ENCODE results near the gene GALNT10.
"Not testable (repeated sequence)": the region's sequence is repeated elsewhere in the genome, so short reads cannot be mapped to it uniquely, and the experiment has no call there.

GALNT10 gene

DNA sequence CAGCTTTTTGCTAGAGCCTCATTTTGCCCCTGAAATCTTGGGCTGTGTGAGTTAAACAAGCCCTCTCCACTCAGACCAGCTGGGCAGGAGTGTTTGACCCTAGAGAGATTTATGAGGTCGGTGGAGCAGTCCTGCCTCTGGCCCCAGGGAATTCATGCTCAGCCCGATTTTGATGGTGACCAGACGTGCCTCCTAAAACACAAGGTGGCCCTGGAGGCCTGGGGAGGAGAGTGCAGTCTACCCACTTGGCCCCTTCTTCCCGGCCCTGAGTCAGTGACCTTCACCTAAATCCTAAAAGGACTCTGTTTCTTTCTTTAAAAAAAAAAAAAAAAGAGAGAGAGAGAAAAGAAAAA lies 168.7 kb downstream of the GALNT10 start:
- no peak for DNase-seq

DNA sequence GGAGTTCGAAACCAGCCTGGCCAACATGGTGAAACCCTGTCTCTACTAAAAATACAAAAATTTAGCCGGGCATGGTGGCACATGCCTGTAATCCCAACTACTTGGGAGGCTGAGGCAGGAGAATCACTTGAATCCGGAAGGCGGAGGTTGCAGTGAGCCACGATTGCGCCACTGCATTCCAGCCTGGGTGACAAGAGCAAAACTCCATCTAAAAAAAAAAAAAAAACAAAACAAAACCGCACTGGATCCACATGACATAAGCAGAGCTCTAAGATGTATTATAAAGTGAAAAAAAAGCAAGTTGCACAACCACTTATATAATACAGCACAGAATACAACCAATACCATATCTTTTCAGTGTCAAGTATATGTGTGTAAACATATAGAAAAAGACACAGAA lies 169.7 kb downstream of the GALNT10 start:
- DNase-seq, result not testable (repeated sequence)

DNA sequence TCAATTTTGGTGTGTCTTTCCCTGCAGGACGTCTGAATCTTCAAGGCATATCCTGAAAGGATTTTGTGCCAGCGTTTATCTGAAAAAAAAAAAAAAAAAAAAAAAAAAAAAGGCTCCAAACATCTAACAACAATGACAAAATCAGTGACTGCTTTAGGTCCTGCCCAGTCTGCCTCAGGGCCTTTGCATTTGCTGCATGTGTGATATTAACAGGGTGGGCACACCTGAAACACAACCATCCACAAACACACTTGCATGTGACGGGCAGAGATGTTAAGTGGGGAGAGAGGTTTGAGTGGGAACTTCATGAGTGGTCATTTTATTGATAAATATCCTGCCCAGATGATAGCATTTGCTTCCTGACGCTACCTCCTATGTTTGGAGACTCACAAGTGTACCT lies 172.9 kb downstream of the GALNT10 start:
- DNase-seq, result no peak

DNA sequence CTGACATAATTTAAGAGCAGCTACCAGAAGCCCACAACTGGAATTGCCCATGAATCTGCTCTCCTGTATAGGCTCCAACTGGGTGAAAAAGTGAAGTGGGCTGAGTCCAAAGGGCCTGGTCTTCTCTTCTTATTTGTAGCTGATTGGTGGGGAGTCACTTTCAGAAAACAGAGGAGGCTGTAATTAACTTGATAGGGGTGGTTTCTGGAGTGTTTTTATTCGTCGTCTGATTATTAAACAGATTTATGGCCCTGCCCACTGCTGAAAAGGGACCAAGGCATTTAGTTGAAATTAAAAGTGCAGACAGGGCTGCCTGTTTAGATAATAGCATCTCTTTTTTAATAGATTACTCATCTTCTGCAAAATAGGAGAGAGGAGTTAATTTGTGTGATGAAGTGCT lies 174.2 kb downstream of the GALNT10 start:
- no peak for DNase-seq

DNA sequence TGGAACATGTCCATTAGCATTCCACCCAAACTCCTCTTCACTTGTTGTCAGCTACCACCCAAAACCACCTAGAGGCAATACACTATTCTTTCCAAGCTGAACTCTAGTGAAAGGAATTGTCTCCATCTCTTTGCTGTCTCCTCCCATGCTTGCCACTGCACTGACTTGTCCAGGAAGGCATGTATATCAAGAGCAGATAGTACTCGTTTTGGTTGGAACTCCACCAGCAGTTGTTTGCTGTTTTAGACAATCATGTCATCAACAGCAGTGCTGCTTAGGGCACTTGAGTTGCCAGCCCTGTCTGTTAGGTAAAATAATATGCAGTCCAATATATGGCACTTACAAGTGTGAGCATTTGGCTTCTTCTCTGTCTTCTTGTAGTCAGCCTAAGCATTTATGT lies 175.3 kb downstream of the GALNT10 start:
- no peak for DNase-seq

DNA sequence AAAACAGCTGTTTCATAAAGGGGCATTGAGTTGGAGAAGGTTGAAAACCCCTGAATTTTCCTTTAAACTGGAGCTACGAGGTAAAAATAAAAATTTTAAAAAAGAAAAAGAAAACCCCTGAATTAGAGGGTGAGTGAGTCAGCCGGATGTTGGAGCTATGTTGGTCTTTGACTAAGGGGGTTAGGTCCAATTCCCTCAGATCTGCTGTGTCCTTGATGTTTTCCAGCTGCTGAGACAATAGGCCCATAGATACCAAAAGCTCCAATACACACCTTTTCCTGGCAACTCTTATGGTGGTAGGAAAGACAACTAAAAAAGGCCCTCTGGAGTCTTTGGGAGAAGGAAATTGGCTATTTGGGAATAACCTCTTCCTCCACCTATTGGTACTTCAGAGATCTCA lies 175.8 kb downstream of the GALNT10 start:
- no peak for DNase-seq

DNA sequence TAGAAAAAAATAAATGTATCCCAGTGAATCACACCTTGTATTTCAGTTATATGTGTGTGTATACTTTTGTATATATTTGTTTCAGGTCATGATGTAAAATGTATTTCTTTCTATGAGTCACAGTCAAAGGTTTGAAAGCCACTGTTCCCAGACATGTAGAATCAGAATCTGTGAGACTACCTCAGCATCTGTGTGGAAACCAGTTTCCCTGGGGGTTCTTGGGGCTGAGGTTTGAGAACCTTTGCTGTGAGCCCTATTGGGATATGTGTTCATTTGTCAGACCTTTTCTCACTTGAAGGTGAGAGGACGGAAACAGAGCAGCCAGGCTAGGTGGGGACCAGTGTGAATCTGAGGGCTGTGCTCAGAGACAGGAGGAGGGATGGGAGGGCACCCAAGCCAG lies 176.6 kb downstream of the GALNT10 start:
- no peak for DNase-seq

DNA sequence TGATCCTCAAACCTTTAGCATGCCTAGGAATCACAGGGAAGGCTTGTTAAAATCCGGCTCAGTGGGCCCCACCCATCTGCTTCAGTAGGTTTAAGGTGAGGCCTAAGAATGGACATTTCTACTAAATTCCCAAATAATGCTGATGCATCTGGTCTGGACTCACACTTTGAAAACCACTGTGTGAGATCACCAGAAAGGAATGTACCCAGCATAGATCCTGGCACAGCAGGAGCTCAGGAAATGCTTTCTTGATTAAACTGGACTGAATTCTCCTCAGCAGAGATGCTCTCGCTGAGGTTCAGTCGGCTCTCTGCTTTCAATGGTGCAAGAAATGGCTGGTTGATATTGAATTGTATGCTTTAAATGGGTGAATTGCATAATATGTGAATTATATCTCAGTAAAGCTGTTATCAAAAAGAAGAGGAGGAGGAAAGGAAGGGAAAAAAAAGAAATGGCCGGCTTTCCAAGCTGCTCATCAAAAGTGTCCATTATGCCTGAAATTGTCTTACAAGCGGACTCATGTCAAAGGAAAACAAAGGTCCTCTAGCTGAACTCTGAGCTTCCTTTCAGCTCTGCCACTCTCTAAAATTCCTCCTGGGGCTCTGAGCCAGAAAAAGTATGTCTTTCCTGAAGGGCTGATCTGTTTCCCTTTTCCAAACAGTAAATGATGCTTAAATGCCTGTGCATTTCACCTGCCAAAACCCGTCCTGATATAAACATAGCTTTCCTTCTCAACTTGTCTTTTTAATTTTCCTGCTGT lies 177.7 kb downstream of the GALNT10 start:
- DNase-seq, result no peak

DNA sequence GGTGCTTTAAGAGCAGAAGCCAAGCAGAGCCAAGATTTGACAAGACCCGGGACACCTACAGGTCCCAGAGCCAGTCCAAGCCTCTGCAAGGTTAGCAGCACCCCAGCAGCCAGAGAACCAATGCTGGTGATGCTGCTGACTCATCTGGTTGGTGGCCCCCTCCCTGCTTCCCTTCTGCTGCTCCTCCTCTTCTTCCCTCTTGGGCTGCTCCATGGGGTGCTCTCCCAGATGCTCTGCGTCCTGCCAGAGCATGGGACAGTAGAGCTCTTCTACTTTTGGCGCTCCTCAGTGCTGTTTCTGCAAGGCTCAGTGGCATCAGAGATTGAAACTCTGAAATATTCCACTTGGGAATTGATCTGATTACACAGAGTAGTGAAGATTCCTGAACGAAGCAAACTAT lies 179.1 kb downstream of the GALNT10 start:
- no peak for DNase-seq

DNA sequence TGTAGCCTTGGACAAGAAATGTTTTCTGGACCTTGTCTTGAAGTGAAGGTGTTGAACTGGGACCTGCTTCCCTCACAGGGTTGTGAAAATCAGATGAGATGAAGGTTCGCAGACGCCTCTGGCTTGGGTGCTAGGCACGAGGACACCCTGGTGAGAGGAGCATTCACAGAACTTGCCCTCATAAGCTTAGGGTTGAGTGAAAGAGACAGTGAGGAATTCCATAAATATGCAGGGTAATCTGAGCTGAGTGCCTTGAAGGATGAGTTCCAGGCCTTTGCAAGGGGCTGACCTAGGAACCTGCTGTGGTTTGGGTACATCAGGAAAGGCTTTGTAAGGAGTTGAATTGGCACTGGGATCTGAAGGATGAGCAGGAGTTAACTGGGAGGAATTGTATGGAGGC lies 179.6 kb downstream of the GALNT10 start:
- no peak for DNase-seq

DNA sequence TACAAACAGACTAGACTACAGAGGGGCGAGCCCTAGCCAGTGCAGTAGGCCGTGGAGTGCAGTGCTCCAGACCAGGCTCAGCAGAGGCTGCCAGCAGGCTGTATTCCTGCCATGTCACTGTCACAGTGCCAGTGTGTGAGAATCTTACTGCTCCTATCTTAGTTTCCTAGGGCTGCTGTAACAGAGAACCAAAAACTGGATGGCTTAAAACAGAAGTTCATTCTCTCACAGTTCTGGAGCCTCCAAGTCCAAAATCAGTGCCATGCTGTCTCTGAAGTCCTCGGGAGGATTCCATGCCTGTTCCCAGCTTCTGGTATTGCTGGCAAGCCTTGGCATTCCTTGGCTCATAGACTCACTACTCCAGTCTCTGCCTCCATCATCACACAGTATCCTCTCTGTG lies 180.3 kb downstream of the GALNT10 start:
- DNase-seq, result no peak

DNA sequence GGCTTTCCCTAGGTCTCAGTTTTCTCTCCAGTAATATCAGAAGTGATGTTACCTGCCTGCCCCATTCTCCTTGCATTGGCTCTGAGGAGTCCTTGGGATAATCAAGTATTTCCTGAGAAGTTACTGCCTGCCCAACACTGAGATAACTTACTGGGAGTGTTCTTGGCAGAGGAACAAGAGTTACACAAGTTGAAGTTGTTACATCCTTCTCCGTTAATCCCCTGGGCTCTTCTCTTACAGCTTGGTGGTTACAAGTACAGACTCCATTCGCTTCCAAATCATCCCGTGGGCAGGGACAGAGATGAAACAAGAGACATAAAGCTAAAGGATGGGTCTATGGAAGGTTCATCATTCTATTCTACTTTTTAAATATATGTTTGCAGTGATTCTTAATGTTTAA lies 181.2 kb downstream of the GALNT10 start:
- DNase-seq, result no peak

DNA sequence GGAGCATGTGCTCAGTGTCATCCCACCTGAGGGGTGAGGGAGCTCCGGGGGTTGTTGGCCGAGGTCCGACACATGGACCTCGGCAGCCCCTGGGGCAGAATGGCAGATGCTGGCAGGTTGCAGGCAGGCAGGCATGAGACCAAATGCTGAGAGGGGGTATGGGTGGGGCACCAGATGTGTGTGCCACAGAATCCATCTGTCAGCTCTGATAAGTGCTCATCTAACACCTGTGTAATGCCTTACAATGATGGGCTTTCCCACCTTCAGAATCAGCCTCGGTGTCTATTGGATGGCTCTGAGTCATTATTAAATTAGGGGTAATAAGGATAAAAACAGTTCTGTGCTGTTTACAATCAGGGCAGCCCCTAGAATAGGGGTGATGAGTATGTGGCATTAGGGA lies 182.1 kb downstream of the GALNT10 start:
- DNase-seq, result no peak

DNA sequence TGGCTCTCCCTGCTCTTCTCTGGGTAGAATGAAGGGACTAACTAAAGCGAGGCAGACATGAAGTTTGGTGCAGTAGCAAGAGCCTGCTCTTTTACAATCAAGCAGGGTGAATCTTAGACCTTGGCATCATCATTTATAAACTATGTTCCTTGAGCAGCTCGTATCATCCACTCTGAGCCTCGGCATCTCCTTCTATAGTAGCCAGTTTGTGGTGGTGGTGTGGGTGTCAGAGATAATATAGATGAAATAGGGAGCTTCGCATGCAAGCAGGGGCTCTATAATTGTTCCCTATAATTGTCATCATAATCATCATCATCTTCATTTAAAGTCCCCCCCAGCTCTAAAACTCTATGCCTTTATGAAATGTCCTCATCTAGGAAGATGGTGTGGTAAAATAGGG lies 182.8 kb downstream of the GALNT10 start:
- no peak for DNase-seq

DNA sequence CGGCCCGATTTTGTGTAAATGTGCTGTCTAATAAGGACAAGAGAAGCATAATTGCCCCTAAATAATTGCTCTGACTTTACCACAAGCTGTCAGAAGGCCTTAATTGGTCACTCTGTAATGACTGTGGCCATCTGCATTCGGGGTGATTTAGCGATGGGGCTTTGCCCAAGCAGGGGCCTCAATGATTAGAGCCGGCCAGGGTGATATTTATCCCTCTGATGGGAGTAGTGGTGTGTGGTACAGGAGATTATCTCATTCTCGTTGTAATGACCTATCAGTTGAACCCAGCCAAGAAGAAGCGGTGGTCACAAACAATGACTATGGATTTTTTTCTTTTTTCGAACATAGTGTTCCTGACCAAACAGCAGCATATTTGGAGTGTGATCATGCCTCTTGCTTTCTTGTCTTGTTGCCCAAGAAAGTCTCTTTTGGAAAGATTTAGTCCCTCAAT lies 183.2 kb downstream of the GALNT10 start:
- DNase-seq, result no peak

DNA sequence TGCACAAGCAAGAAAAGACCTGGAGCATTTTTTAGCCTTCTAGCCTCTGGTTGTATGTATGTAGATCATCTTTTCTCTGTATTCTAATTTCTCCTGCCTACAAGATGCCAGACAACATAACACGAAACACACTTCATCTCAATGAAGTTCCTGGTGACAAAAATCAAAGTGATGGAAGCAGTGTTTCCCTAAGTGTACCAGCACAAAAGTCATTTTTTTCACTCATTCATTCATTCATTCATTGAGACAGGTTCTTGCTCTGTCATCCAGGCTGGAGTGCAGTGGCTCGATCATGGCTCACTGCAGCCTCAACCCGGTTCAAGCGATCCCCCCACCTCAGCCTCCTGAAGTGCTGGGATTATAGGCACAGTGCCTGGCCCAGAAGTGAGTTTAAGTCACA lies 183.7 kb downstream of the GALNT10 start:
- DNase-seq, result no peak

DNA sequence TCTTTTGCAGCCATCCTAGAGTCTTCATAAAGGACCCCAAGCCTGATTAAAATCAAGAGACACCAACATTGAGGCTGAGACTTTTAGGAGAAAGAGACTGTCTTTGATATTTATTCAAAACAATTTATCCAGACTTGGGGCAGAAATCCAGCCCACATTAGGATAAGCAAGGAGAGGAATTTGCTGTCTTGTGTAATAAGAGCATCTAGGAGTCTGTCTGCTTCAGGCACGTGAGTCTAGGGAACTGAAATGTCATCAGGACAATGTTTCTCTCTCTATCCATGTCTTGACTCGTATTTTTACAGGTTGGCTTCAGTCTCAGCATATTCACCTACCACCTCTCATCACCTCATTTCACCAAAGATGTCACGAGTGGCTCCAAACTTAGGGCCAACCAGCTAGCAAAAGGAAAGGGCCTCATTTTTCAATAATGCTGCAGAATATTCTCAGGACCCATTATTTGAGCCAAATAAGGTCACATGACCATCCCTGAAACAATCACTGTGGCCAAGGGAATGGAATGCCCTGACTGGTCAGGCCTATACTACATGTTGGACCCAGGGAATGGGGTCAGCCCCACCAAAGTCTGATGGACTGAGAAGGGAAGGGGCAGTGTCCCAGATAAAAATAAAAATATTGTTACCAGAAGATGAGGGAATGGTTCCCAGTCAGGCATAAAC lies 184.9 kb downstream of the GALNT10 start:
- no peak for DNase-seq

DNA sequence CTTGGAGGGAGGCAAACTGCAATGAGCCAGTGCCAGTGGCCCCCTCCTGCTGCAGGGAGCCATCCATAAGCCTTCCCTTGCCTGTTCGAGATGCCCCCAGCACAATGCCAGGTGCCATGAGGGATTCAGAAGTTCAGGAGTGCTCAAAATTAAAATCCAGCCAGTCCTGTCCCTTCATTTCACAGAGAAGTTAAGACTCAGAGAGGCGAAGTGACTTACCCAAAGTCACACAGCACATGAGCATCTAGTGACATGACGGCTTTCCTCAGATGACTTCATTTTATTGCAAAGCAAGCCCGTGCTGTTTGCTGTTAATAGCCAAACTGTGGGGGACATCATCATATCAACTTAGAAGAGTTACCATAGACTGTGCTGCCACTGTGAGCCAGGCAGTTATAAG lies 185.9 kb downstream of the GALNT10 start:
- DNase-seq, result no peak

DNA sequence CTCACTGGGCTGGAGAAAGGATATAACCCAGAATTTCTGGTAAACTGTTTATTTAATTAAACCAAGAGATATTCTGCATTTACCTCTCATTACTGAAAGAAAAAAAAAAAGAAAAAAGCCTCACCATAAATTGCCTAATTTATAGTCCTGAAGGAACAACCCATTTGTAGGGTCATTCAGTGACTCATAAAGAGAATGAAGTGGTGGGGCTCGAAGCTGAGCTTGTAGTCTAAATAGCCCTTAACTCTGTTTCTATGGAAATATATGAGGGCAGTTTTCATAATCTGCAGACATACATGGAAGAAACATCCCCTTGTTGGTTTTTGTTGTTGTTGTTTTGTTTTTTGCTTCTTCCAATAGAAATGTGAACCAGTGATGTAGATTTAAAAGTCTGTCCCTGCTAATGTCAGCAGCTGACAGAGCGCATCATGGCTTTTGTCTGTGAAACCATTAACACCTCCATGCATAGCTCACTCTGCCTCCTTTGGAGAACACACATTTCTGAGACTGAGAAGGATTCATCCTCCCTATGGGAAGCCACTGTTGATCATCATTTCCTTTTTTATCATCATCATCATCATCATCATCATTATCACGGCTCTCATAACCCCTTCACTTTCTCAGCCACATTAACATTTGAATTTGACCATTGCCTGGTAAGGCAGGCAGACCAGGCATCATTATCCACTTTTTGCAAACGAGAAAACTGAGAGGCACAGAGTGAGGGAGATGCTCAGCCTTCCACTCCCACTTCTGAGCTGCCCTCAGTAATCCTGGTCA lies 187.4 kb downstream of the GALNT10 start:
- DNase-seq, result no peak

DNA sequence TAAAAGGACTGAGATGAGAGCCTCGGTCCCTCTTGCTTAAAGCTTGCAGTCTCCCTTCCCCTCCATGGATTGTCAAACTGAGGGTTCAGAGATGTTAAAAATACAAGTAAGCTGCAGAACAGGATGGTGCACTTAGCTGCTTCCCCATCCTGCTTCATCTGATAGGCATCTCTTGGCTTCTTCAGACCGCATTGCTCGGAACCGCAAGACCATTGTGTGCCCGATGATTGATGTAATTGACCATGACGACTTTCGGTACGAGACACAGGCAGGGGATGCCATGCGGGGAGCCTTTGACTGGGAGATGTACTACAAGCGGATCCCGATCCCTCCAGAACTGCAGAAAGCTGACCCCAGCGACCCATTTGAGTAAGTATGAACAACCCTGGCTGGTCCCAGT lies 189.7 kb downstream of the GALNT10 start:
- DNase-seq, result peak; percentile 30

DNA sequence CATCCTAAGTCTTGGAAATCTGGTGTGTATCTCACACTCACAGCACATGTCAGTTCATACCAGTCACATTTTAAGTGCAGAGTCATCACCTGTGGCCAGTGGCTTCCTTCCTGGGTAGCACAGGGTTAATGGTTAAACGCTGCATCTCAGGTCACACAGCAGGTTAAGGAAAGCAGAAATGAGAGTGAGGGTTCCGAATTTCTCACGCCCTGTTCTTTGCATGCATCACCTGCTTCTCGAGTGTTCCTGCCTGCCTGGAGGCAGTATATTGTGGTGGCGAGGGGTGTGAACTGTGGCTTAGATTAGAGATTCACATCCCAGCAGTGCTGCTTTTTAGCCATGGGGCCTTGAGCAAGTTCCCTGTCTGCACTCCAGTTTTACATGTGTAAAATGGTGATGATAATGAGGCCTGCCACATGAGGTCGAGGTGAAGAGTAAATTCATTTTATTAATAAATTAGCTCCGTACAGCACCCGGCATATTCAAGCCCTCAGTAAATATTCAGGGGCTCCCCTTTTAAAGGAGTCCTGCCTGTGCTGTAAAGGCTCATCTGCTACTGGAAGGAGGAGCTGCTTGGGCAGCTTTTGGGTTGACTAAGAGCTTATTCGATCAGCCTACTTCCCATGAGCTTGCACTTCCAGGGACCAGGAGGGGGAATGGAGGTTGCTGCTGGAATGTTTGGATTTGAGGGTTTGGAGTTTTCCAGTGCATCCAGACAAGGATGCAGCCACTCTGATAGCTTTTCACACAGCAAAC lies 194.1 kb downstream of the GALNT10 start:
- peak; percentile 29 for DNase-seq

DNA sequence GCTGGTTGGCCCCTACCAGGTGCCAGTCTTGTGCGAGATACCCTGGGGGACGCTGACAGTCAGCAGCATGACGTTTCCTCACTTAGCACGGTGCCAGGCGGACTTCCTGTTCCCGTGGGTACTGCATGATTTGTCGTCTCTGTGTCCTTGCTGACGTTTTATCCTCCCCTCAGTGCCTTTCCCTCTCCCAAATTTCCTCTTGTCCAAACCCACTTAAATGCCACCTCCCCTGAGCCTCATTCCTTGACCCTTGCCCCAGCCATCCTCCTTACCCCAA lies 194.6 kb downstream of the GALNT10 start:
- no peak for DNase-seq

DNA sequence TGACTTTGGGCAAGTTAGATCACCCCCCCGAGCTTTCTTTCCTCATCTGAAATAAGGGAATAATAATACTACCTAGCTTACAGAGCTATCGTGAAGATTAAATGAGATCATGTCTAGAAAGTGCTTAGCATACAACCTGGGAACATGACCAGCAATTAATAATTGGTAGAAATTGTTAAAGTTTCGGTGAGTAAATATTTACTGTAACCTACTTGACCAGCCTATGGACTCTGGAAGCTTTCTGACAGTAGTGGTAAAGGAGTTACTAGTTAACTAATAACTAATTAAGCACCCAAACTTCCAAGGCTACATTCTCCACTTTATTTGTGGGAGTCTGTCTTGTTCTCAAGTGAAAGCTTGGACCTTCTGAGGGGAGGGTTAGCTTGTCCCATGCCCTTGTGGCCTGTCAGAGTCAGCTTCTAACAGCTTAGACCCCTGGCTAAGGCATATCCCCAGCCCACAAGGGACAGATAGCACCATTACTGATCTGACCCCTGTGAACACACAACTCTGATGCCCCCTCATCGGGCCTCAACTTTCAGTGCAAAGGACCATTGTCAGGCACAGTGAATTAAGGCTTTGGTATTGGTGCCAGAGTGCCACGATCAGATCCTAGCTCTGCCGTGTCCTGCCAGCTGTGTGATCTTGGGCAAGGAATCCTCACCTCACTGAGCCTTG lies 196.6 kb downstream of the GALNT10 start:
- no peak for DNase-seq
